ENCODE data around the gene TMEM176A.

The TMEM176A gene

GRCh38 chr7:150791304-150791703, 9.3 kb upstream of the TMEM176A start:
- Histone ChIP-seq H3K27ac (no peak overlapping the region), H3K9me3 (no peaks in the 10 kb centered on the region), H3K36me3 (no peaks in the 10 kb centered on the region), H3K4me1 (ENCODE audit: control insufficient read depth in 1 of 2, insufficient read depth in 1 of 2, low read depth in 1 of 2, low read length in 1 of 2) (peaks cover 10 to 13% of the 10 kb centered on the region in 2 experiments), H3K4me3 (ENCODE audit: low read depth in 1 of 2, low read length in 1 of 2) (no peak overlapping the region), H3K27me3 (peaks cover 21% of the 10 kb centered on the region)
- TF ChIP-seq CTCF (IDR thresholded peaks at IDR 0.05): no peak

- H3K27me3 ChIP-seq: peaks cover 27% of the 10 kb centered on the region
- H3K27ac ChIP-seq: no peak overlapping the region
- no peak overlapping the region for H3K4me3 ChIP-seq (ENCODE audit: low read depth in 1 of 2, low read length in 1 of 2)
- H3K36me3 ChIP-seq: no peaks in the 10 kb centered on the region
- H3K4me1 ChIP-seq (ENCODE audit: control insufficient read depth in 1 of 2, insufficient read depth in 1 of 2, low read depth in 1 of 2, low read length in 1 of 2): peaks cover 10 to 13% of the 10 kb centered on the region in 2 experiments
- H3K9me3 ChIP-seq: no peaks in the 10 kb centered on the region
- no peak for TF ChIP-seq CTCF (IDR thresholded peaks at IDR 0.05)
Measured at GRCh38 chr7:150791746-150792452, 8.7 kb upstream of the TMEM176A start.

GRCh38 chr7:150793569-150794238, 6.9 kb upstream of the TMEM176A start:
- no peaks in the 10 kb centered on the region for H3K4me1 ChIP-seq (ENCODE audit: control insufficient read depth in 1 of 2, insufficient read depth in 1 of 2, low read depth in 1 of 2, low read length in 1 of 2)
- H3K27me3 ChIP-seq: peaks cover 45% of the 10 kb centered on the region
- no peak overlapping the region for H3K27ac ChIP-seq
- no peaks in the 10 kb centered on the region for H3K9me3 ChIP-seq
- no peak overlapping the region for H3K4me3 ChIP-seq (ENCODE audit: low read depth in 1 of 2, low read length in 1 of 2)
- H3K36me3 ChIP-seq: no peaks in the 10 kb centered on the region
- no peak for TF ChIP-seq CTCF (IDR thresholded peaks at IDR 0.05)

DNA sequence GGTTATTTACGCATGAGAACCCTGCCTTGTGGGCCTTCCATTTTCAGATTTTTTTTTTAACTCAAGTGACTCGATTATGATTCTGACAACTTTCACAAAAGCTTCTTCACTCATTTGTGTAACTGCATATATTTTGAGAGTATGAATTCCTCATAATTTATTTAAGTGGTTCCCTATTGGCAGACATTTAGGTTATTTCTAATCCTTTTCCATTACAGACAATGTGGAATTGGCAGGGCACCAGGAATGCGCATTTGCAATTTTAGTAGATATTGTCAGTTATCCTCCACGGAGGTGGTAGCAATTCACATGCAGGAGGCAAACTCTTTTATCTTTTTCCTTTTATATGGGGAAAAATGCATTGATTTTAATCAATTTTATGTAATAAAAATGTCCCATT, 2.9 kb upstream of the TMEM176A start:
- H3K36me3 ChIP-seq: no peaks in the 10 kb centered on the region
- H3K9me3 ChIP-seq: no peaks in the 10 kb centered on the region
- no peaks in the 10 kb centered on the region for H3K4me1 ChIP-seq (ENCODE audit: control insufficient read depth in 1 of 2, insufficient read depth in 1 of 2, low read depth in 1 of 2, low read length in 1 of 2)
- no peak overlapping the region for H3K27ac ChIP-seq
- H3K4me3 ChIP-seq (ENCODE audit: low read depth in 1 of 2, low read length in 1 of 2): no peak overlapping the region
- TF ChIP-seq CTCF (IDR thresholded peaks at IDR 0.05): no peak
- H3K27me3 ChIP-seq: peaks cover 85% of the 10 kb centered on the region

- Histone ChIP-seq H3K9me3 (no peaks in the 10 kb centered on the region), H3K4me3 (ENCODE audit: low read depth in 1 of 2, low read length in 1 of 2) (no peak overlapping the region), H3K36me3 (no peaks in the 10 kb centered on the region), H3K27me3 (peaks cover 100% of the 10 kb centered on the region), H3K27ac (no peak overlapping the region), H3K4me1 (ENCODE audit: control insufficient read depth in 1 of 2, insufficient read depth in 1 of 2, low read depth in 1 of 2, low read length in 1 of 2) (no peaks in the 10 kb centered on the region)
- no peak for TF ChIP-seq CTCF (IDR thresholded peaks at IDR 0.05)
Measured at GRCh38 chr7:150799156-150799555, 1.4 kb upstream of the TMEM176A start.
